GM12878 (cell line): ENCODE results near the gene ASPG. TPM values are rescaled to one million over a fixed set of nuclear protein-coding genes. Genes with fewer than 3 reads are reported as not detected.

Experiments
- ATAC-seq: fragments of 200-7000 bp; cut with Tn5 transposase; 3 replicates; pipeline ENCODE4 v1.9.1; 2020; ENCODE audit warnings: mild to moderate bottlenecking, moderate library complexity
- BruUV-seq: library from RNA; stranded (reverse); fragments of 400-500 nt; replicated peaks from 2 replicates; lab custom pipeline; 2021; lab: Mats Ljungman, UMichigan
- CTCF ChIA-PET: fragments of 300-600 bp; sonication (Branson Sonifier 250); formaldehyde crosslinking; extraction: SDS; loops from one replicate; lab custom pipeline; 2021; ENCODE audit warnings: inconsistent platforms; lab: Yijun Ruan, JAX
- POLR2A ChIA-PET: fragments of 350-600 bp; formaldehyde crosslinking; extraction: SDS; loops from one replicate; lab custom pipeline; 2021; ENCODE audit warnings: inconsistent platforms; lab: Charles Lee
- RAD21 ChIA-PET: fragments of 300-600 bp; sonication (Branson Sonifier 250); formaldehyde crosslinking; loops from one replicate; lab custom pipeline; 2023; ENCODE audit warnings: antibody characterized with exemption; ENCODE audit not compliant: unreplicated experiment; lab: Charles Lee
- SMC1A ChIA-PET: fragments of 300-600 bp; sonication (Branson Sonifier 250); formaldehyde crosslinking; loops from one replicate; lab custom pipeline; 2023; ENCODE audit not compliant: unreplicated experiment, uncharacterized antibody; lab: Charles Lee
- DNase-seq: peaks from one replicate; pipeline ENCODE4 v3.0.0-alpha.2; 2011; ENCODE audit warnings: low read depth, low spot score
- FAIRE-seq: peaks from 3 replicates; lab custom pipeline; 2011; peaks lifted over from hg19 to GRCh38; lab: Jason Lieb, UNC
- H2AFZ ChIP-seq: 2 replicates; pipeline ENCODE4 v1.6.0; 2011; ENCODE audit warnings: low read depth, low read length, control low read depth; ENCODE audit not compliant: control insufficient read depth
- H3K27ac ChIP-seq: 2 replicates; pipeline ENCODE4 v1.5.1; 2011; ENCODE audit warnings: control low read depth; ENCODE audit not compliant: control insufficient read depth, insufficient read depth
- H3K27me3 ChIP-seq, 2 experiments: replicated peaks in 1 of 2; 2 replicates each; pipeline versions ENCODE4 v1.6.0 to v1.6.1; 2011; ENCODE audit warnings: low read length in 1 of 2; ENCODE audit not compliant: control insufficient read depth in 2 of 2, insufficient read depth in 2 of 2
- H3K36me3 ChIP-seq, 2 experiments: 2 replicates each; pipeline ENCODE4 v1.5.1; 2011; ENCODE audit warnings: low read length in 1 of 2; ENCODE audit not compliant: control insufficient read depth in 2 of 2, insufficient read depth in 2 of 2
- H3K4me1 ChIP-seq: 2 replicates; pipeline ENCODE4 v1.6.1; 2011; ENCODE audit warnings: mild to moderate bottlenecking, low read length, moderate library complexity, mixed read lengths; ENCODE audit not compliant: control insufficient read depth, insufficient read depth
- H3K4me2 ChIP-seq: 2 replicates; pipeline ENCODE4 v1.6.0; 2011; ENCODE audit warnings: control low read depth; ENCODE audit not compliant: control insufficient read depth, insufficient read depth
- H3K4me3 ChIP-seq: fragments of 200-600 bp; sonication (generic); 2 replicates; pipeline ENCODE4 v1.5.1; 2016
- H3K79me2 ChIP-seq: 2 replicates; pipeline ENCODE4 v1.6.0; 2011; ENCODE audit warnings: low read length; ENCODE audit not compliant: control insufficient read depth, insufficient read depth
- H3K9ac ChIP-seq: 2 replicates; pipeline ENCODE4 v1.8.0; 2011; ENCODE audit warnings: low read length, control low read depth, mixed read lengths; ENCODE audit not compliant: control insufficient read depth, insufficient read depth
- H3K9me3 ChIP-seq: replicated peaks from 3 replicates; pipeline ENCODE4 v1.5.1; 2011; ENCODE audit warnings: mild to moderate bottlenecking, low read length; ENCODE audit not compliant: control insufficient read depth, insufficient read depth
- H4K20me1 ChIP-seq: 2 replicates; pipeline ENCODE4 v1.6.0; 2011; ENCODE audit not compliant: control insufficient read depth, insufficient read depth
- CHD2 ChIP-seq: IDR thresholded peaks from 2 replicates; pipeline ENCODE4 v1.6.1; 2011; ENCODE audit warnings: low read depth, low read length, improper control_type of control experiment, borderline replicate concordance
- CUX1 ChIP-seq: IDR thresholded peaks from 2 replicates; pipeline ENCODE4 v1.6.1; 2012; ENCODE audit warnings: improper control_type of control experiment, low read depth, low read length; ENCODE audit not compliant: insufficient replicate concordance
- KLF5 ChIP-seq: fragments of 450-650 bp; IDR thresholded peaks from 2 replicates; pipeline ENCODE4 v1.6.1; 2014; ENCODE audit warnings: mild to moderate bottlenecking; ENCODE audit not compliant: partially characterized antibody
- MTA3 ChIP-seq: IDR thresholded peaks from 2 replicates; pipeline ENCODE4 v1.6.1; 2012; ENCODE audit warnings: low read length, inconsistent platforms, borderline replicate concordance
- SIX5 ChIP-seq: IDR thresholded peaks from 2 replicates; pipeline ENCODE4 v1.6.1; 2011; ENCODE audit warnings: mild to moderate bottlenecking, low read depth, low read length, moderate library complexity; ENCODE audit not compliant: severe bottlenecking
- ZNF622 ChIP-seq: fragments of 450-650 bp; IDR thresholded peaks from 2 replicates; pipeline ENCODE4 v1.6.1; 2017; ENCODE audit warnings: mild to moderate bottlenecking, inconsistent platforms
- WGBS: methylation state at CpG from one replicate; pipeline ENCODE4 v1.1.6; 2016; ENCODE audit warnings: low lambda C conversion rate; ENCODE audit not compliant: insufficient replicate concordance, insufficient coverage; ENCODE audit errors: missing lambda C conversion rate; 5-methylcytosine and 5-hydroxymethylcytosine counted together
- in situ Hi-C: fragments of 300-500 bp; cut with MboI; formaldehyde crosslinking; loops from 9 replicates; pipeline ENCODE4 v1.14.3; 2018; ENCODE audit warnings: mixed read lengths
- intact Hi-C: fragments of 100-400 bp; cut with micrococcal nuclease; formaldehyde crosslinking; loops from one replicate; pipeline ENCODE4 v1.14.2; 2022; ENCODE audit not compliant: unreplicated experiment
- polyA plus RNA-seq, 11 experiments: library from polyadenylated mRNA; depleted of rRNA in 4 of 11; unstranded in 6 of 11; stranded (reverse) in 5 of 11; fragments of >200 nt; fragmentation: Nextera tagmentation in 4 of 11; fragmentation: Illumina TruSeq in 1 of 11; extraction: Ambion mirVana in 4 of 11; extraction: Trizol in 1 of 11; gene quantifications; 1 replicate in 1 of 11; 2 replicates in 10 of 11; pipeline versions ENCODE4 v1.2.1 to v1.2.3, GENCODE V29; 2011 to 2016; ENCODE audit warnings: inconsistent platforms in 2 of 11, missing spikeins in 2 of 11, low read depth in 1 of 11
- total RNA-seq, 4 experiments: library from RNA; depleted of rRNA in 3 of 4; stranded (reverse); fragments of >200 nt in 3 of 4; fragmentation: Illumina TruSeq in 1 of 4; extraction: Trizol in 1 of 4; gene quantifications; 2 replicates each; pipeline versions ENCODE4 v1.2.1 to v1.2.3, GENCODE V29; 2013 to 2021
- TF ChIP-seq, protein P1 (sequence below): fragments of 450-650 bp; IDR thresholded peaks from 2 replicates; pipeline ENCODE4 v1.6.1; 2017; ENCODE audit warnings: mild to moderate bottlenecking, moderate library complexity

The ASPG gene
- total and polyA plus RNA-seq, 10 of the 15 experiments (the other 5 are each of a cell fraction or from before 2014, with no cell fraction given), result not detected

GRCh38 chr14:104138098-104138717 lies 52.7 kb downstream of the ASPG start, which contains the start of gene KIF26A:
TSS of gene KIF26A (plus strand) at chr14:104138587. CDS start at chr14:104138723, 136 bp downstream.
- Histone ChIP-seq H3K4me3 (no peak within 1 kb of the TSS), H3K9ac (no peak within 1 kb of the TSS), H3K36me3 (no peaks in the 10 kb centered on the region), H3K79me2 (no peaks in the 10 kb centered on the region), H3K4me2 (peak within 1 kb of the TSS; percentile 64), H3K4me1 (no peaks in the 10 kb centered on the region), H3K27me3 (peaks cover 10 to 15% of the 10 kb centered on the region in 2 experiments; a peak in 3 of 4 replicates), H2AFZ (no peak within 1 kb of the TSS), H3K9me3 (no peaks in the 10 kb centered on the region; the same call in 2 of the 3 replicates), H4K20me1 (no peaks in the 10 kb centered on the region), H3K27ac (no peak within 1 kb of the TSS)
- DNase-seq (no peak), ATAC-seq (no peak), FAIRE-seq (no peak)
- 6% methylated on average over 31 of the region's 77 CpGs for WGBS
- ChIA-PET SMC1A (no interaction called here), CTCF (no interaction called here), POLR2A (no interaction called here), RAD21 (no interaction called here)
- no TSS peak for BruUV-seq
- TF ChIP-seq, protein P1, sequence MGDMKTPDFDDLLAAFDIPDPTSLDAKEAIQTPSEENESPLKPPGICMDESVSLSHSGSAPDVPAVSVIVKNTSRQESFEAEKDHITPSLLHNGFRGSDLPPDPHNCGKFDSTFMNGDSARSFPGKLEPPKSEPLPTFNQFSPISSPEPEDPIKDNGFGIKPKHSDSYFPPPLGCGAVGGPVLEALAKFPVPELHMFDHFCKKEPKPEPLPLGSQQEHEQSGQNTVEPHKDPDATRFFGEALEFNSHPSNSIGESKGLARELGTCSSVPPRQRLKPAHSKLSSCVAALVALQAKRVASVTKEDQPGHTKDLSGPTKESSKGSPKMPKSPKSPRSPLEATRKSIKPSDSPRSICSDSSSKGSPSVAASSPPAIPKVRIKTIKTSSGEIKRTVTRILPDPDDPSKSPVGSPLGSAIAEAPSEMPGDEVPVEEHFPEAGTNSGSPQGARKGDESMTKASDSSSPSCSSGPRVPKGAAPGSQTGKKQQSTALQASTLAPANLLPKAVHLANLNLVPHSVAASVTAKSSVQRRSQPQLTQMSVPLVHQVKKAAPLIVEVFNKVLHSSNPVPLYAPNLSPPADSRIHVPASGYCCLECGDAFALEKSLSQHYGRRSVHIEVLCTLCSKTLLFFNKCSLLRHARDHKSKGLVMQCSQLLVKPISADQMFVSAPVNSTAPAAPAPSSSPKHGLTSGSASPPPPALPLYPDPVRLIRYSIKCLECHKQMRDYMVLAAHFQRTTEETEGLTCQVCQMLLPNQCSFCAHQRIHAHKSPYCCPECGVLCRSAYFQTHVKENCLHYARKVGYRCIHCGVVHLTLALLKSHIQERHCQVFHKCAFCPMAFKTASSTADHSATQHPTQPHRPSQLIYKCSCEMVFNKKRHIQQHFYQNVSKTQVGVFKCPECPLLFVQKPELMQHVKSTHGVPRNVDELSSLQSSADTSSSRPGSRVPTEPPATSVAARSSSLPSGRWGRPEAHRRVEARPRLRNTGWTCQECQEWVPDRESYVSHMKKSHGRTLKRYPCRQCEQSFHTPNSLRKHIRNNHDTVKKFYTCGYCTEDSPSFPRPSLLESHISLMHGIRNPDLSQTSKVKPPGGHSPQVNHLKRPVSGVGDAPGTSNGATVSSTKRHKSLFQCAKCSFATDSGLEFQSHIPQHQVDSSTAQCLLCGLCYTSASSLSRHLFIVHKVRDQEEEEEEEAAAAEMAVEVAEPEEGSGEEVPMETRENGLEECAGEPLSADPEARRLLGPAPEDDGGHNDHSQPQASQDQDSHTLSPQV, result no peak
- TF ChIP-seq CHD2 (no peak), ZNF622 (no peak), CUX1 (no peak), SIX5 (no peak), KLF5 (no peak), MTA3 (no peak)
- intact Hi-C loops, result no loop called here
- in situ Hi-C loops, result loop anchor here (5.0 kb wide), 1 partner anchor 61 kb away; no protein-coding TSS in a partner anchor
